DND-41 (cell line): ENCODE data around the gene SHH.
A peak's percentile ranks its signal among the peaks of the same experiment; 100 is the strongest.

ENCODE experiments used
- ATAC-seq: fragments of 200-7000 bp; cut with Tn5 transposase; 3 replicates; pipeline ENCODE4 v1.9.1; 2021; ENCODE audit warnings: low read depth; ENCODE audit not compliant: insufficient read depth
- DNase-seq: peaks from one replicate; pipeline ENCODE4 v3.0.0-alpha.2; 2020
- H2AFZ ChIP-seq: 2 replicates; pipeline ENCODE4 v1.6.0; 2012; ENCODE audit warnings: low read depth, low read length
- H3K27ac ChIP-seq: 2 replicates; pipeline ENCODE4 v1.5.1; 2012; ENCODE audit warnings: low read length, inconsistent platforms
- H3K27me3 ChIP-seq: fragments of 200-600 bp; sonication (generic); 2 replicates; pipeline ENCODE4 v1.6.0; 2012; ENCODE audit warnings: low read length, mild to moderate bottlenecking, inconsistent platforms; ENCODE audit not compliant: insufficient read depth, poor library complexity
- H3K36me3 ChIP-seq: 2 replicates; pipeline ENCODE4 v1.5.1; 2012; ENCODE audit warnings: low read length, inconsistent platforms; ENCODE audit not compliant: insufficient read depth
- H3K4me1 ChIP-seq: 2 replicates; pipeline ENCODE4 v1.5.1; 2012; ENCODE audit warnings: mild to moderate bottlenecking, low read length; ENCODE audit not compliant: insufficient read depth
- H3K4me2 ChIP-seq: 2 replicates; pipeline ENCODE4 v1.6.0; 2012; ENCODE audit warnings: mild to moderate bottlenecking, moderate library complexity, low read length, inconsistent platforms; ENCODE audit not compliant: insufficient read depth
- H3K4me3 ChIP-seq, 2 experiments: fragments of 200-600 bp in 1 of 2; shearing (Covaris generic) in 1 of 2; 2 replicates each; pipeline ENCODE4 v1.5.1; 2012 to 2016; ENCODE audit warnings: inconsistent platforms in 2 of 2, low read length in 2 of 2, mild to moderate bottlenecking in 2 of 2, low read depth in 1 of 2, moderate library complexity in 1 of 2
- H3K79me2 ChIP-seq: 2 replicates; pipeline ENCODE4 v1.6.0; 2012; ENCODE audit warnings: low read length, inconsistent platforms; ENCODE audit not compliant: insufficient read depth
- H3K9ac ChIP-seq: 2 replicates; pipeline ENCODE4 v1.6.0; 2012; ENCODE audit warnings: low read depth, mild to moderate bottlenecking, inconsistent platforms, low read length, moderate library complexity
- H3K9me3 ChIP-seq: 2 replicates; pipeline ENCODE4 v1.5.1; 2012; ENCODE audit warnings: low read length, moderate library complexity, mild to moderate bottlenecking, inconsistent platforms; ENCODE audit not compliant: insufficient read depth, severe bottlenecking
- H4K20me1 ChIP-seq: 2 replicates; pipeline ENCODE4 v1.6.0; 2012; ENCODE audit warnings: low read length; ENCODE audit not compliant: insufficient read depth
- CTCF ChIP-seq: IDR thresholded peaks from 2 replicates; pipeline ENCODE4 v1.5.1; 2012; ENCODE audit warnings: borderline replicate concordance, low read length, moderate library complexity, mild to moderate bottlenecking; ENCODE audit not compliant: poor library complexity, severe bottlenecking; ENCODE audit errors: extremely low read depth
- EZH2 ChIP-seq: IDR thresholded peaks from 3 replicates; pipeline ENCODE4 v1.6.1; 2012; ENCODE audit warnings: borderline replicate concordance, low read depth, mild to moderate bottlenecking, moderate library complexity, low read length, inconsistent platforms; ENCODE audit not compliant: severe bottlenecking

Gene SHH

GRCh38 chr7:155806096-155806871 lies 6.0 kb downstream of the SHH start:
- TF ChIP-seq EZH2 (no peak), CTCF (no peak)
- no peak overlapping the region for H3K9ac ChIP-seq
- no peak overlapping the region for H2AFZ ChIP-seq
- H3K36me3 ChIP-seq: no peaks in the 10 kb centered on the region
- H3K27ac ChIP-seq: no peak overlapping the region
- H3K27me3 ChIP-seq: peaks cover under 1% of the 10 kb centered on the region
- no peaks in the 10 kb centered on the region for H4K20me1 ChIP-seq
- no peak overlapping the region for H3K4me2 ChIP-seq
- ATAC-seq (no peak), DNase-seq (no peak)
- H3K4me1 ChIP-seq: no peaks in the 10 kb centered on the region
- H3K4me3 ChIP-seq: no peak overlapping the region
- no peaks in the 10 kb centered on the region for H3K79me2 ChIP-seq
- H3K9me3 ChIP-seq: no peaks in the 10 kb centered on the region

DNA sequence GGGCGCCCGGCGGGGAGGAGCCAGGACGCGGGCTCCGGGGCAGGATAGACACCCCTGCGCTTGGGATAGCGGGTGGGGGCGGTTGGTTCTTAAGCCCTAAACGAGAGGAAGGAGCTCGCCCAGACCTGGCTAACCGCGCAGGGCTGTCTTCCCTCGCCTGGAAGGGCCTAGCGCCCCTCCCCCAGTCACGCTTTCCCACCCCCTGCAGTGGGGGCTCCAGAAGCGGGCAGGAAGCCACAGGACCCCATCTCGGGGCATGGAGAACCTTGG lies 6.5 kb downstream of the SHH start:
- Histone ChIP-seq H3K27me3 (peaks cover 6% of the 10 kb centered on the region), H2AFZ (no peak overlapping the region)

DNA sequence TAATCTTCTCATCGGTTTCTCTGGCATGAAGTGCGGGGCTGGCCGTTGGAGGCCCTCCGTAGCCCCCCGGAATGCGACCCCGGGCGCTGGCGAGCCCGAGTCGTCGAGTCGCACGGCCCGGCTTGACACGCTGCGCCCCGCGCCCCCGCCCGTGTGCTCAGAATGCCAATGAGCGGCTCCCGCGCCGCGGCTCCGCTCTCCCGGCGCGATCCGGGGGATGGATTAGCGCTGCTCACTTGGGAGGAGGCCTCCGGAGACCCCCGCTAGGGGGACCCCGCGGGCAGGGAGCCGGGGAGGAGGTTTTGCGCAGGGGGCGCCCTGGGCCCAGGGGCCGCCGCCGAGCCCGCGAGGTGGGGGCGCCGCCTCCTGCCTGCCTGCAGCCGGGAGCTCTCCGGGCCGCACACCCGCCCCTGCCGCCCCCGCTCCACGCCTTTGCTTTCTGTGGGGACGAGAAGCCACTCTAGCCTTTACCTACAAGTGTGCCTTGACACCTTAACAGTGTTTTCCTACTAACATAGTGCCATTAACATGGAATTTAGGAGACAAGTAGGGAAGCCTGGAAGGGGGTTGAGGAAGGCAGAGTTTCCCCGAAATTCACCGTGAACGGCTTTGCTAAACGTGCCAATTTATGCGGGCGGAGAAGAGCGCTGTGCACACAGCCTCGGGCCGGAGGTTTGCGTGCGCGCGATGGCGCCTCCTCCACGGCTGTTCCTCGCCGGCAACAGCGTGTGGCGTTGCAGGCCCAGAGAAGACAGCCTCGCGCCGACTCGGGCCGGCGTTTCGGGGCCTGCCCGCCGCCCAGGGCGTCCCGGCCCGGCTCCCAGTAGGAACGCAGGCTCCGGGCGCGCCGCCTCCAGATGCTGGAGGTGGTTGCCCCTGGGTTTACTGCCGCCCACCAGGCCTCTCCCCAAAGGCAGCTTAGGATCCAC lies 7.1 kb downstream of the SHH start:
- H3K4me2 ChIP-seq: no peak overlapping the region

More for the DNA sequence above, 6.5 kb downstream of the SHH start:
- Histone ChIP-seq H4K20me1 (peaks cover 2% of the 10 kb centered on the region; the same call in 1 of the 2 replicates), H3K9me3 (no peaks in the 10 kb centered on the region), H3K9ac (no peak overlapping the region), H3K79me2 (no peaks in the 10 kb centered on the region), H3K4me1 (no peaks in the 10 kb centered on the region), H3K4me2 (no peak overlapping the region), H3K27ac (no peak overlapping the region), H3K36me3 (no peaks in the 10 kb centered on the region), H3K4me3 (no peak overlapping the region)
- TF ChIP-seq CTCF (no peak), EZH2 (no peak)
- DNase-seq (no peak), ATAC-seq (no peak)

More for the DNA sequence above, 7.1 kb downstream of the SHH start:
- Histone ChIP-seq H3K4me1 (no peaks in the 10 kb centered on the region), H3K4me3 (no peak overlapping the region), H3K9me3 (no peaks in the 10 kb centered on the region), H3K27ac (no peak overlapping the region), H3K79me2 (no peaks in the 10 kb centered on the region), H3K27me3 (peaks cover 9% of the 10 kb centered on the region), H3K36me3 (no peaks in the 10 kb centered on the region), H4K20me1 (peaks cover 5% of the 10 kb centered on the region; the same call in 1 of the 2 replicates), H3K9ac (no peak overlapping the region), H2AFZ (no peak overlapping the region)
- ATAC-seq: no peak
- TF ChIP-seq EZH2 (no peak), CTCF (peak; percentile 30)
- DNase-seq: no peak
